ENCODE measurements around the gene FBXW8. TPM values are rescaled to one million over a fixed set of nuclear protein-coding genes. Genes with fewer than 3 reads are reported as not detected.

Gene FBXW8
- total RNA-seq, 2 experiments from 2014 or later = 7.2 TPM

- Mint-ChIP-seq H3K36me3 (ENCODE audit: low read depth) (no peaks in the 10 kb centered on the region), H3K4me1 (peaks cover 20% of the 10 kb centered on the region), H3K4me3 (no peak overlapping the region), H3K27ac (no peak overlapping the region), H3K27me3 (no peaks in the 10 kb centered on the region), H3K9me3 (no peaks in the 10 kb centered on the region)
- ChIA-PET CTCF (interaction anchor here (1.3 kb wide), 1 partner anchor 11 kb away, joined by 3 read pairs; no protein-coding TSS in a partner anchor), POLR2A (interaction anchor here (1.1 to 1.7 kb wide), 3 partner anchors 18 to 55 kb away, joined by 3 to 5 read pairs (median 5); no protein-coding TSS in a partner anchor)
- no peak for DNase-seq
Observed at GRCh38 chr12:116980083-116980482, 69.3 kb downstream of the FBXW8 start.

GRCh38 chr12:116982791-116983411 is 72.2 kb downstream of the FBXW8 start:
- Mint-ChIP-seq H3K36me3 (ENCODE audit: low read depth) (no peaks in the 10 kb centered on the region), H3K4me3 (no peak overlapping the region), H3K27me3 (no peaks in the 10 kb centered on the region), H3K9me3 (no peaks in the 10 kb centered on the region), H3K4me1 (peaks cover 20% of the 10 kb centered on the region), H3K27ac (no peak overlapping the region)
- DNase-seq = no peak
- CTCF ChIA-PET = no interaction called here
- POLR2A ChIA-PET = no interaction called here

GRCh38 chr12:116984098-116984497 is 73.3 kb downstream of the FBXW8 start:
- no peaks in the 10 kb centered on the region for H3K9me3 Mint-ChIP-seq
- peaks cover 13% of the 10 kb centered on the region for H3K4me1 Mint-ChIP-seq
- no peak overlapping the region for H3K27ac Mint-ChIP-seq
- ChIA-PET POLR2A (interaction anchor here (0.7 kb wide), 1 partner anchor 91 kb away, joined by 3 read pairs; no protein-coding TSS in a partner anchor), CTCF (no interaction called here)
- H3K27me3 Mint-ChIP-seq = no peaks in the 10 kb centered on the region
- H3K36me3 Mint-ChIP-seq (ENCODE audit: low read depth) = no peaks in the 10 kb centered on the region
- H3K4me3 Mint-ChIP-seq = no peak overlapping the region
- no peak for DNase-seq

GRCh38 chr12:116990329-116990728 is 79.6 kb downstream of the FBXW8 start:
- H3K36me3 Mint-ChIP-seq (ENCODE audit: low read depth) = peaks cover 6% of the 10 kb centered on the region
- no peak overlapping the region for H3K4me3 Mint-ChIP-seq
- CTCF ChIA-PET = interaction anchor here (1.2 kb wide), 1 partner anchor 122 kb away, joined by 3 read pairs; no protein-coding TSS in a partner anchor
- no peak overlapping the region for H3K27ac Mint-ChIP-seq
- H3K27me3 Mint-ChIP-seq = no peaks in the 10 kb centered on the region
- H3K4me1 Mint-ChIP-seq = no peaks in the 10 kb centered on the region
- no peaks in the 10 kb centered on the region for H3K9me3 Mint-ChIP-seq
- POLR2A ChIA-PET = no interaction called here
- no peak for DNase-seq

GRCh38 chr12:116990971-116991966 is 80.5 kb downstream of the FBXW8 start:
- Mint-ChIP-seq H3K27me3 (no peaks in the 10 kb centered on the region), H3K4me1 (no peaks in the 10 kb centered on the region), H3K4me3 (no peak overlapping the region), H3K27ac (no peak overlapping the region), H3K36me3 (ENCODE audit: low read depth) (peaks cover 6% of the 10 kb centered on the region), H3K9me3 (no peaks in the 10 kb centered on the region)
- POLR2A ChIA-PET = no interaction called here
- CTCF ChIA-PET = interaction anchor here (0.6 to 1.3 kb wide), 5 partner anchors 11 to 713 kb away, joined by 3 to 4 read pairs (median 3); no protein-coding TSS in a partner anchor
- DNase-seq = no peak

- Mint-ChIP-seq H3K36me3 (ENCODE audit: low read depth) (peaks cover 3% of the 10 kb centered on the region), H3K9me3 (no peaks in the 10 kb centered on the region), H3K27me3 (no peaks in the 10 kb centered on the region), H3K27ac (no peak overlapping the region), H3K4me1 (no peaks in the 10 kb centered on the region), H3K4me3 (no peak overlapping the region)
- no peak for DNase-seq
- POLR2A ChIA-PET = no interaction called here
- CTCF ChIA-PET = no interaction called here
Observed at GRCh38 chr12:116996093-116996492, 85.3 kb downstream of the FBXW8 start.

- no peaks in the 10 kb centered on the region for H3K27me3 Mint-ChIP-seq
- peaks cover 3% of the 10 kb centered on the region for H3K36me3 Mint-ChIP-seq (ENCODE audit: low read depth)
- H3K4me1 Mint-ChIP-seq = no peaks in the 10 kb centered on the region
- no peaks in the 10 kb centered on the region for H3K9me3 Mint-ChIP-seq
- no peak for DNase-seq
- no peak overlapping the region for H3K4me3 Mint-ChIP-seq
- POLR2A ChIA-PET = no interaction called here
- no peak overlapping the region for H3K27ac Mint-ChIP-seq
- CTCF ChIA-PET = no interaction called here
Observed at GRCh38 chr12:116996621-116997020, 85.9 kb downstream of the FBXW8 start.

- H3K4me1 Mint-ChIP-seq = no peaks in the 10 kb centered on the region
- H3K36me3 Mint-ChIP-seq (ENCODE audit: low read depth) = no peaks in the 10 kb centered on the region
- POLR2A ChIA-PET = no interaction called here
Observed at GRCh38 chr12:116999066-116999465, 88.3 kb downstream of the FBXW8 start.

GRCh38 chr12:117000316-117000715 is 89.6 kb downstream of the FBXW8 start:
- H3K9me3 Mint-ChIP-seq = no peaks in the 10 kb centered on the region
- ChIA-PET POLR2A (no interaction called here), CTCF (interaction anchor here (0.9 kb wide), 1 partner anchor 296 kb away, joined by 3 read pairs; no protein-coding TSS in a partner anchor)
- no peak for DNase-seq
- no peaks in the 10 kb centered on the region for H3K27me3 Mint-ChIP-seq
- no peaks in the 10 kb centered on the region for H3K36me3 Mint-ChIP-seq (ENCODE audit: low read depth)
- H3K4me3 Mint-ChIP-seq = no peak overlapping the region
- H3K27ac Mint-ChIP-seq = no peak overlapping the region
- peaks cover 2% of the 10 kb centered on the region for H3K4me1 Mint-ChIP-seq

More at GRCh38 chr12:116999066-116999465, 88.3 kb downstream of the FBXW8 start:
- Mint-ChIP-seq H3K4me3 (no peak overlapping the region), H3K27me3 (no peaks in the 10 kb centered on the region), H3K27ac (no peak overlapping the region), H3K9me3 (no peaks in the 10 kb centered on the region)
- no peak for DNase-seq
- CTCF ChIA-PET = no interaction called here

GRCh38 chr12:117002051-117002817 is 91.5 kb downstream of the FBXW8 start:
- Mint-ChIP-seq H3K27ac (no peak overlapping the region), H3K4me3 (no peak overlapping the region), H3K36me3 (ENCODE audit: low read depth) (no peaks in the 10 kb centered on the region), H3K27me3 (no peaks in the 10 kb centered on the region), H3K4me1 (peaks cover 10% of the 10 kb centered on the region), H3K9me3 (no peaks in the 10 kb centered on the region)
- ChIA-PET POLR2A (no interaction called here), CTCF (no interaction called here)
- no peak for DNase-seq

- H3K36me3 Mint-ChIP-seq (ENCODE audit: low read depth) = no peaks in the 10 kb centered on the region
- DNase-seq = no peak
- H3K9me3 Mint-ChIP-seq = no peaks in the 10 kb centered on the region
- no peak overlapping the region for H3K27ac Mint-ChIP-seq
- no peak overlapping the region for H3K4me3 Mint-ChIP-seq
- H3K4me1 Mint-ChIP-seq = peaks cover 10% of the 10 kb centered on the region
- ChIA-PET POLR2A (interaction anchor here (1.3 kb wide), 1 partner anchor 23 kb away, joined by 3 read pairs; no protein-coding TSS in a partner anchor), CTCF (no interaction called here)
- H3K27me3 Mint-ChIP-seq = no peaks in the 10 kb centered on the region
Observed at GRCh38 chr12:117003883-117004404, 93.2 kb downstream of the FBXW8 start.

GRCh38 chr12:117005417-117006046 is 94.8 kb downstream of the FBXW8 start:
- H3K27ac Mint-ChIP-seq = no peak overlapping the region
- peaks cover 10% of the 10 kb centered on the region for H3K4me1 Mint-ChIP-seq
- ChIA-PET POLR2A (no interaction called here), CTCF (no interaction called here)
- no peaks in the 10 kb centered on the region for H3K9me3 Mint-ChIP-seq
- DNase-seq = no peak
- no peaks in the 10 kb centered on the region for H3K27me3 Mint-ChIP-seq
- peaks cover 7% of the 10 kb centered on the region for H3K36me3 Mint-ChIP-seq (ENCODE audit: low read depth)
- no peak overlapping the region for H3K4me3 Mint-ChIP-seq
